KOPT-K1 (cell line): Measurements from ENCODE around the gene UIMC1.

ENCODE experiments used
- H3K27ac ChIP-seq: fragments of 200-600 bp; sonication (generic); 2 replicates; pipeline ENCODE4 v1.5.1; 2016; ENCODE audit warnings: antibody characterized with exemption, mild to moderate bottlenecking, low read depth, low read length; ENCODE audit not compliant: poor library complexity, severe bottlenecking
- H3K36me3 ChIP-seq: fragments of 200-600 bp; sonication (generic); 2 replicates; pipeline ENCODE4 v1.5.1; 2017; ENCODE audit warnings: antibody characterized with exemption, mild to moderate bottlenecking, low read length, moderate library complexity; ENCODE audit not compliant: insufficient read depth
- H3K9me3 ChIP-seq: fragments of 200-600 bp; sonication (generic); 2 replicates; pipeline ENCODE4 v1.5.1; 2017; ENCODE audit warnings: antibody characterized with exemption, low read length, mild to moderate bottlenecking; ENCODE audit not compliant: insufficient read depth, poor library complexity, severe bottlenecking

UIMC1 gene

GRCh38 chr5:176892663-176893062 lies 113.9 kb downstream of the UIMC1 start:
- no peak overlapping the region for H3K27ac ChIP-seq
- H3K9me3 ChIP-seq = no peaks in the 10 kb centered on the region
- H3K36me3 ChIP-seq = no peaks in the 10 kb centered on the region

GRCh38 chr5:176891331-176891958 lies 115.1 kb downstream of the UIMC1 start:
- no peak overlapping the region for H3K27ac ChIP-seq
- no peaks in the 10 kb centered on the region for H3K9me3 ChIP-seq
- no peaks in the 10 kb centered on the region for H3K36me3 ChIP-seq

- Histone ChIP-seq H3K9me3 (no peaks in the 10 kb centered on the region), H3K36me3 (no peaks in the 10 kb centered on the region), H3K27ac (no peak overlapping the region)
Measured at GRCh38 chr5:176890455-176891330, 115.9 kb downstream of the UIMC1 start.

GRCh38 chr5:176889321-176890280 lies 117.0 kb downstream of the UIMC1 start:
- Histone ChIP-seq H3K27ac (no peak overlapping the region), H3K9me3 (no peaks in the 10 kb centered on the region), H3K36me3 (no peaks in the 10 kb centered on the region)

GRCh38 chr5:176888865-176889165 lies 117.8 kb downstream of the UIMC1 start:
- Histone ChIP-seq H3K36me3 (no peaks in the 10 kb centered on the region), H3K27ac (no peak overlapping the region), H3K9me3 (no peaks in the 10 kb centered on the region)

- H3K36me3 ChIP-seq = no peaks in the 10 kb centered on the region
- no peak overlapping the region for H3K27ac ChIP-seq
- no peaks in the 10 kb centered on the region for H3K9me3 ChIP-seq
Measured at GRCh38 chr5:176888016-176888864, 118.3 kb downstream of the UIMC1 start.

GRCh38 chr5:176887252-176887849 lies 119.2 kb downstream of the UIMC1 start:
- Histone ChIP-seq H3K36me3 (no peaks in the 10 kb centered on the region), H3K27ac (no peak overlapping the region), H3K9me3 (no peaks in the 10 kb centered on the region)

GRCh38 chr5:176886336-176887251 lies 120.0 kb downstream of the UIMC1 start:
- H3K27ac ChIP-seq = no peak overlapping the region
- H3K36me3 ChIP-seq = no peaks in the 10 kb centered on the region
- no peaks in the 10 kb centered on the region for H3K9me3 ChIP-seq

- Histone ChIP-seq H3K27ac (no peak overlapping the region), H3K36me3 (no peaks in the 10 kb centered on the region), H3K9me3 (no peaks in the 10 kb centered on the region)
Measured at GRCh38 chr5:176884571-176884890, 122.0 kb downstream of the UIMC1 start.

- Histone ChIP-seq H3K9me3 (no peaks in the 10 kb centered on the region), H3K36me3 (no peaks in the 10 kb centered on the region), H3K27ac (no peak overlapping the region)
Measured at GRCh38 chr5:176883700-176884570, 122.6 kb downstream of the UIMC1 start.

GRCh38 chr5:176882567-176882903 lies 124.0 kb downstream of the UIMC1 start:
- no peak overlapping the region for H3K27ac ChIP-seq
- no peaks in the 10 kb centered on the region for H3K9me3 ChIP-seq
- no peaks in the 10 kb centered on the region for H3K36me3 ChIP-seq

GRCh38 chr5:176881816-176882566 lies 124.6 kb downstream of the UIMC1 start:
- no peaks in the 10 kb centered on the region for H3K36me3 ChIP-seq

More at GRCh38 chr5:176881816-176882566, 124.6 kb downstream of the UIMC1 start:
- no peak overlapping the region for H3K27ac ChIP-seq
- H3K9me3 ChIP-seq = no peaks in the 10 kb centered on the region
